ENCODE data around the gene LRIG2. TPM values are rescaled to one million over a fixed set of nuclear protein-coding genes. Genes with fewer than 3 reads are reported as not detected.
A peak's percentile ranks its signal among the peaks of the same experiment; 100 is the strongest.
"Not testable (repeated sequence)": the region's sequence is repeated elsewhere in the genome, so short reads cannot be mapped to it uniquely, and the experiment has no call there.

Gene LRIG2
- total and polyA plus RNA-seq, 9 donors: 7.4 to 32.4 (median 18.6) TPM

DNA sequence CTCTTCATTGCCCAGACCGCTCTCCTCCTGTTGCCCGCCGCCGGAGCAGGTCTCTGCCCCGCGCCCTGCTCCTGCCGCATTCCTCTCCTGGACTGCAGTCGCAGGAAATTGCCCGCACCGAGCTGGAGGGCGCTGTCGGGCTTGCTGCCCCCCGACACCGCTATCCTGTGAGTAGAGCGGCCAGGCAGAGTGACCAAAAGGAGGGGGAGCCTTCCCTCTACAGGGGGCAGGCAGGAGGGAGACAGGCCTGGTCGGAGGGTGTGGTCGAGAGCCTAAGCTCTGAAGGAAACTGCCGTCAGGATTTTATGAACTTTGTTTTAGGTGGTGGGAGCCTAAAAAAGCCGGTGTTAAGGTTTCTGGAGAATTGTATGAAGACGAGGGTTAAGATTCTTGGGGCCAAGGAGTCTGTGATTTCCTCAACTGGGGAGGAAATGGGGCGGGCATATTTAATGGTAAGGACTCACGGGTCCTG, 517 bp downstream of the LRIG2 start:
- 0 to 1% (median 0%) methylated on average over 22 of the region's 22 CpGs for WGBS, 3 donors
- H3K27ac ChIP-seq: peak overlapping the region; percentile 69 to 83
- intact Hi-C loops (cut with DNase I): loop anchor here in 1 of 4 donors (10.0 kb wide), 1 partner anchor 359 kb away; the partner anchor contains the start of gene PPM1J

DNA sequence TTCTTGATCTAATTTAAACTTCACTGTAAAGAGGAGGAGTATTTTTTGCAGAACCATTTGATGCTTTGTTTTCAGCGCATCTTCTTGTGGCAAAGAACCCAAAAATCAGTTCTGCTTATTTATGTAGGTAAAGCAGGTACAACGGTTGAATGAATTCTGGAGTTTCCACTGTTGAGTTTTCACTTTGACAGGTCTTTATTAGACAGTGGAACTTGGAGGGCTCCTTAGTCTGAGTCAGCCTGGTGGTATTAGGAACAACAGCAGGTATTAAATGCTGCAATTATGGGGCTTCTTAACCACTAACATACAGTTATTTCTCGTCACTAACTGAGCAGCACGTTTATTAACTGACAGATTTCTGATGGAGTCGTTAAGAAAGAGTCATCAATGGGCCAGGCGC, 1.2 kb downstream of the LRIG2 start:
- TF ChIP-seq EP300 (IDR thresholded peaks at IDR 0.05) (no peak), POLR2A (IDR thresholded peaks at IDR 0.05) (no peak)
- TF ChIP-seq, protein P1, sequence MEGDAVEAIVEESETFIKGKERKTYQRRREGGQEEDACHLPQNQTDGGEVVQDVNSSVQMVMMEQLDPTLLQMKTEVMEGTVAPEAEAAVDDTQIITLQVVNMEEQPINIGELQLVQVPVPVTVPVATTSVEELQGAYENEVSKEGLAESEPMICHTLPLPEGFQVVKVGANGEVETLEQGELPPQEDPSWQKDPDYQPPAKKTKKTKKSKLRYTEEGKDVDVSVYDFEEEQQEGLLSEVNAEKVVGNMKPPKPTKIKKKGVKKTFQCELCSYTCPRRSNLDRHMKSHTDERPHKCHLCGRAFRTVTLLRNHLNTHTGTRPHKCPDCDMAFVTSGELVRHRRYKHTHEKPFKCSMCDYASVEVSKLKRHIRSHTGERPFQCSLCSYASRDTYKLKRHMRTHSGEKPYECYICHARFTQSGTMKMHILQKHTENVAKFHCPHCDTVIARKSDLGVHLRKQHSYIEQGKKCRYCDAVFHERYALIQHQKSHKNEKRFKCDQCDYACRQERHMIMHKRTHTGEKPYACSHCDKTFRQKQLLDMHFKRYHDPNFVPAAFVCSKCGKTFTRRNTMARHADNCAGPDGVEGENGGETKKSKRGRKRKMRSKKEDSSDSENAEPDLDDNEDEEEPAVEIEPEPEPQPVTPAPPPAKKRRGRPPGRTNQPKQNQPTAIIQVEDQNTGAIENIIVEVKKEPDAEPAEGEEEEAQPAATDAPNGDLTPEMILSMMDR (IDR thresholded peaks at IDR 0.05): no peak
- H3K36me3 ChIP-seq: no peaks in the 10 kb centered on the region
- intact Hi-C loops (cut with DNase I): loop anchor here in 1 of 4 donors (10.0 kb wide), 1 partner anchor 359 kb away; the partner anchor contains the start of gene PPM1J
- H3K27me3 ChIP-seq: no peaks in the 10 kb centered on the region
- H3K27ac ChIP-seq: no peak overlapping the region
- peaks cover 2% of the 10 kb centered on the region for H3K4me1 ChIP-seq (ENCODE audit: insufficient read depth)
- peak overlapping the region; percentile 81 for H3K4me3 ChIP-seq
- H3K9me3 ChIP-seq: no peaks in the 10 kb centered on the region
- DNase-seq: no peak
- 48 to 57% (median 51%) methylated on average over 6 of the region's 6 CpGs for WGBS, 3 donors

More for the DNA sequence above, 517 bp downstream of the LRIG2 start:
- Histone ChIP-seq H3K36me3 (no peaks in the 10 kb centered on the region), H3K9me3 (no peaks in the 10 kb centered on the region), H3K4me1 (ENCODE audit: insufficient read depth) (peaks cover 2% of the 10 kb centered on the region), H3K27me3 (no peaks in the 10 kb centered on the region), H3K4me3 (peak overlapping the region; percentile 81)
- peak in 3 of 5 donors; percentile 42 to 59 (median 58) for DNase-seq
- no peak for TF ChIP-seq EP300 (IDR thresholded peaks at IDR 0.05)
- TF ChIP-seq, protein P1 (IDR thresholded peaks at IDR 0.05): peak in 1 of 3 donors; percentile 11

DNA sequence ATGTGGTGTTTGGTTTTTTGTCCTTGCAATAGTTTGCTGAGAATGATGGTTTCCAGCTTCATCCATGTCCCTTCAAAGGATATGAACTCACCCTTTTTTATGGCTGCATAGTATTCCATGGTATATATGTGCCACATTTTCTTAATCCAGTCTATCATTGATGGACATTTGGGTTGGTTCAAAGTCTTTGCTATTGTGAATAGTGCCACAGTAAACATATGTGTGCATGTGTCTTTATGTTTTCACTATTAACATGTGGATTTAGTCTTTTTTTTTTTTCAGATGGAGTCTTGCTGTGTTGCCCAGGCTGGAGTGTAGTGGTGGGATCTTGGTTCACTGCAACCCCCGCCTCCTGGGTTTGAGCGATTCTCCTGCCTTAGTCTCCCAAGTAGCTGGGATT, 5.0 kb downstream of the LRIG2 start:
- DNase-seq; H3K9me3 ChIP-seq; H3K36me3 ChIP-seq; H3K27me3 ChIP-seq; H3K4me3 ChIP-seq; H3K27ac ChIP-seq; H3K4me1 ChIP-seq (ENCODE audit: insufficient read depth): not testable (repeated sequence)
- intact Hi-C loops (cut with DNase I): loop anchor here in 1 of 4 donors (10.0 kb wide), 1 partner anchor 363 kb away; the partner anchor contains the start of gene PPM1J
- 92 to 100% (median 100%) methylated on average over 2 of the region's 2 CpGs for WGBS, 3 donors

DNA sequence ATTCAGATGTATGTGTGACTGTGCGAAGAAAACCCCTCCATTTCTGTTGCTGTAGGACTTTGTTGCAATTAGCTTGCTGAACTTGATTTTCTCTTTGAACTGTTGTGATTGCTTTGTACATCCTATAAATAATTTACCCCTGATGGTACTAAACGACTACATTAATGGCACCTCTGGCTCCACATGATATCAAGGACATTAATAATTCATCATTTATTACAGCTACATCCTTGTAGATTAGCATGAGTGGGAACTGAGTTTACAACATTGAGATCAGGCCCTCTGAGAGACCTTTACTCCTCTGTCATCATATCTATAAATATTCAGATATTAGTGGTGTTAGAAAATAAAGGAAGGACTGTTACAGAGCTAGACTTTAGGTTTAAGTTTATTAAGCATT, 13.5 kb downstream of the LRIG2 start:
- H3K4me3 ChIP-seq: no peak overlapping the region
- H3K9me3 ChIP-seq: no peaks in the 10 kb centered on the region
- WGBS, 3 donors: 49 to 58% (median 58%) methylated on average over 2 of the region's 2 CpGs
- DNase-seq: no peak
- no peaks in the 10 kb centered on the region for H3K36me3 ChIP-seq
- peaks cover 3% of the 10 kb centered on the region for H3K4me1 ChIP-seq (ENCODE audit: insufficient read depth)
- no peak overlapping the region for H3K27ac ChIP-seq
- TF ChIP-seq EP300 (IDR thresholded peaks at IDR 0.05) (no peak), POLR2A (IDR thresholded peaks at IDR 0.05) (no peak)
- TF ChIP-seq, protein P1 (IDR thresholded peaks at IDR 0.05): no peak
- no peaks in the 10 kb centered on the region for H3K27me3 ChIP-seq
- intact Hi-C loops (cut with DNase I): no loop called here

DNA sequence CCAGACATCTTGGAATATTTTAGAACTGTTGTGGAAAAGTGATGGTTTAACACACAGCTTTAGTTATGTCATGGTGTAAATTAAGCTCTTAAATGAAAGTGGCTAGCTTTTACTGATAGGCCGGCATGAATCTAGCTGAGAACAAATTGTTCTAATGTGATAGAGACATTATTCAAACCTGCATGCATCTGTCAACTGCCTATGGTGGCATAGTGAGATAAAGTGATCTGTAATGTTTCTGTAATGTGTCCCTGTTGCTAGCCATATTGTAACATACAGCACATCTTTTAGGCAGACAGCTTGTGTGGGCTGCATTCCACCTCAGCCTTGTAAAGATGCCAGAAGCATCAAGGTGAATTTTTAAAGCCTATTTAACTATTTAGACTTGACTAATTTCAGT, 16.0 kb downstream of the LRIG2 start:
- no peak overlapping the region for H3K4me3 ChIP-seq
- no peaks in the 10 kb centered on the region for H3K9me3 ChIP-seq
- intact Hi-C loops (cut with DNase I): no loop called here
- 12 to 28% (median 17%) methylated on average over 1 of the region's 1 CpG for WGBS, 3 donors
- peaks cover 3% of the 10 kb centered on the region for H3K4me1 ChIP-seq (ENCODE audit: insufficient read depth)
- no peak for TF ChIP-seq EP300 (IDR thresholded peaks at IDR 0.05)
- TF ChIP-seq POLR2A (IDR thresholded peaks at IDR 0.05): no peak
- TF ChIP-seq, protein P1 (IDR thresholded peaks at IDR 0.05): no peak
- no peaks in the 10 kb centered on the region for H3K27me3 ChIP-seq
- no peak for DNase-seq
- no peaks in the 10 kb centered on the region for H3K36me3 ChIP-seq
- no peak overlapping the region for H3K27ac ChIP-seq
